ENCODE data around the gene DYNC1LI1.

DYNC1LI1 gene

DNA sequence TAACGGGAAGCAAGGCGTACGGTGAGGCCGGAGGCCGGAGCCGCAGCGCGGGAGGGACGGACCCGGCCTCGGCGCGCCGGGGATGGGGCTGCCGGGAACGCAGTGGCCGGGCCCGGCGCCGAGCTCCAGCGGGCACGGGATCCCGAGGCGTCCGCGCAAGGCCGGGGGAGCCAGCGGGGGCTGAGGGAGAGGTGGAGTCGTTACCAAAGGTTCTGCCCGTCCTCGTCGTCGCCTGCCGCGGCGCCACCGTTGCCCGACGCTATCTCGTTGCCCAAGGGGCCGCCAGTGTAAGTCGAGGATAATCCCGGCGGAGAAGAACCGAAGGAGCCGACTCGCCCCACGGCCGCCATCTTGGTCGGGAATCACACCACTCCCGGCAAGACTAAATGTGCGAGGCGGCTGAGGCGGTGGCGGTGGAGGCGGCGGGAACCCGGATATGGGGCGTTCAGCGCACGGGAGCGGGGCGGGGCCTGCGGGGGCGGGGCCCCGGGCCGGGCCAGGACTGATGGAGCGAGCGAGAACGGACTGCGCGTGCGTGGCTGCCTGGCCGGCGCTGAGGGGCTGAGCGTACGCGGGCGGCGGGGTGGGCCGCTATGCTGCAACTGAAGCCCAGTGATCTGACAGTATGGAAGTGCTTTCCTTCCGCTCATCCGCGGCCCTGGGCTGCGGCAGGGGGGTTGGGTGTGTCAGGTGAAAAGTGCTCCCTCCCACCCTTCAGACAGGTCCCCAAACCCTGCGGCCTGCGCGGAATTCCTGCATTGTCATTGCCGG, at the start of gene DYNC1LI1:
Gene DYNC1LI1, minus strand, starts transcription at position 438 of the 771 bp plus-strand sequence. Its CDS starts 88 bp downstream, at position 350.
- DNase-seq (ENCODE audit: low read depth): peak; percentile 89

DNA sequence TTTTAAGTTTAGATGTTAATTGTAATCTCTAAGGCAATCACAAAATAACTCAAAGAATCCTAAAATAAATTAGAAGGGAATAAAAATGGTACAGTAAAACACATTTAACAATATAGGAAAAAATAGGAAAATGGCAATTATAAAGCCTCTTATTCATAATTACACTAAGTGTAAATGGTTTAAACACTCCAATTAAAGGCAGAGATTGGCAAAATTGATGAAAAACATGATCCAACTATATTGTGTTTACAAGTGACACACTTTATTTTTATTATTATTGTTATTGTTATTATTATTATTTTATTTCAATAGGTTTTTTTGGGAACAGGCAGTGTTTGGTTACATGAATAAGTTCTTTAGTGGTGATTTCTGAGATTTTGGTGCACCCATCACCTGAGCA, 48.7 kb upstream of the DYNC1LI1 start:
- no peak for DNase-seq (ENCODE audit: low read depth)

DNA sequence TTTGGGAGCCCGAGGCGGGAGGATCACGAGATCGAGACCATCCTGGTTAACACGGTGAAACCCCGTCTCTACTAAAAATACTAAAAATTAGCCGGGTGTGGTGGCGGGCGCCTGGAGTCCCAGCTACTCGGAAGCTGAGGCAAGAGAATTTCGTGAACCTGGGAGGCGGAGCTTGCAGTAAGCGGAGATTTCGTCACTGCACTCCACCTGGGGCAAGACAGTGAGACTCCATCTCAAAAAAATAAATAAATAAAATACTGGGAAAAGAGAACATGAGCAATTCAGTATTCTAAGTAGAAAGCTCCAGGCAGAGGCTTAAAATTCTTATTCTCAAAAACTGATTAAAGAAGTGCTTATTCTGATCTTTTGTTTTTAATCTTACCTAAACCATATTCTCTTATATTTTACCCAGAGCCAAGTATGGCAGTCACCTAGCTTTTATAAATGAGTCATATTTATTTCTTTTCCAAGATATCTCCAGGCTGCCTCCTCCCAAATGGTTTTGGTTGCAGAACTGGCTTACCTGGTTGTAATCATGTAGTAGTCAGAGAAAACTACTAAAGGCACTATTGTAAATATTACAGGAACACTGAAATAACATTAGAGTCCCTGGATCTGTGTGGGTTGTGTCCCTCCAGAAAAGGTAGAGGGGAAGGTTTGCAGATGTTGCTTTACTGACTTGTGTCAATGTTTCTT, 45.8 kb upstream of the DYNC1LI1 start:
- no peak for DNase-seq (ENCODE audit: low read depth)

DNA sequence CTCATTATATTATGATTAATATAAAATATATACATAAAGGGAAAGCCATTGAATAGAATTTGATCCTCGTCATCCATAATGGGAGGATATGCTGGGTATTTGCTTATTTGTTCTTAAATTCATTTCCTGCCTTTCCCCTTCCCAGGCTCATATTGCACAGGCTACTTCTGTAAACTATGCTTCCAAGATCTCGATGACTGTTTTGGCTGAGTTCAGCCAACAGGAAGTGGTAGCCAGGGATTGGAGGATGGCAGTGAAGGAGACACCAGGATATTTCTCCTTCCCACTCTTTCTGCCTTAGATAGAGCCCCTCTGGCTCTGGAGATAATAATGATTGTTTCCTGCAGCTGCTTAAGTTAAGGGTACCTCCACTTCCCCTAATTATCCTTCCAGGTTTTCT, 44.3 kb upstream of the DYNC1LI1 start:
- DNase-seq (ENCODE audit: low read depth): no peak

DNA sequence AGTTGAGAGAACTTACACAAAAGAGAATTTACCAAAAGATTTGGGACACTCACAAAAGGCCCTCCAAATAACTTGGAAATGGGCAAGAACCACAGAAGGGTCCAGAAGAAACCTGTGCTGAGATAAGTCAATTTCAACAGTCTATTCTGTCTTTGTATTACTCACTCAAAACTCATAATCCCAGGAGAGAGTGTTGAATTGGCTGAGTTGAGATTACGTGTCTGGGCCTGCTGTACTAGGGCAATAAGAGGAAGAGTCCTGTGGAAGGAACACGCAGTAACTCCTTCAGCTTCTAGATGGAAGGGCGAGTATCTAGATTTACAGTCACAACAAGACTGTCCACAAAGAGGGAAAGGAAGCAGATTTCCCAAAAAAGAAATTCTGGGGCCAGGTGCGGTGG, 42.5 kb upstream of the DYNC1LI1 start:
- DNase-seq (ENCODE audit: low read depth): no peak

DNA sequence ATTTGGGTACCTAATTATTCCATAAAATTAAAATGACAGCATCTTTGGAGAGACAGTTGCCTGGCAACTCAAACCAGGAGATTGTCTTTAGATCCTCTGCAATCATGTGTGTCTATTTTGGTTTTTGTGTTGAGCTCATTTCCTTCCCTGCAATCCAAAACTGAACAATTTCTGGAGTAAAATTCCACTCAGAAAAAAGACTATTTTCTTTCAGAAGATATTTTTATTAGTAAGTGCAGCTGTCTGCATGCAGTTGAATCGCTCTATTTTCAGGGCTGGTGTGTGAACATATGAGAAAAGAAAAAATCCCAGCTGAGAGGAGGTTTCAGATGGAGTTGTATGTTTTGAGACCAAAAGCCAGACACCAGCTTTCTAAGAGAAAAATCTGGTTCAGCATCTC, 41.9 kb upstream of the DYNC1LI1 start:
- no peak for DNase-seq (ENCODE audit: low read depth)

DNA sequence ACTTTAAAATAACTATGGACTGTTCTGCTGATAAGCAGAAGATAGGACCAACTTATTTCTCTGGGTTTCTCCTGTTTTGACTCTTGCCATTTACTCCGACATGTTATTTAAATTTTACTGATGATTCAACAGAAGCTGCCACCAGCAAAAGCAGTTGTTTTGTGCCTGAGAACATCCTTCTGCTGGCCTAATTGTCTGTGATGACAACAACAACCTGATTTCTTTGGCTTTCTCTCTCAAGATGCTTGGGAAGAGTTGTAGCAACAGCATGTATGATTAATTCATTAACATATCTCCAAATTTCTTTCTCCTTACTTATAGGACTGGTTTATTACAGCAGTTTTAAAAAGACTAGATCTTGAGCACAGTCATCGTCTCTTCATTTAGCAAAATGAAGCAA, 36.9 kb upstream of the DYNC1LI1 start:
- no peak for DNase-seq (ENCODE audit: low read depth)

DNA sequence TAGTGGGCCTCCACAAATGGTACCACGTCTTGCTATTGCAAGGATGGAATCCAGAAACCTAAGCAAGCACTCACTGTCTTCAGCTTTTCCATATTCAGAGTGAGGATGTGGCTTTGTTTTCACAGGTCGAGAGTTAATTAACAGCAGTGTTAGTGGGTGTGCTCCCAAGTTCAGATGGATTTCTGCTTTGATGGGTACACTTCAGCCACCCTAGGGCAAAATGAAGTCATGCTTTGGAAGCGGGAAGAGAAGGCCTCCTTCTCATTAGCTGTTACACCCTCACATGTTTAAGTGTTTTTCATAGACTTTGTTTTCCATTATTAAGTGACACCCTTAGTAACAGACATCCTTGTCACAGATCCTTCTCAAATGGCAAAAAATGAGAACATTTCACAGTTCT, 36.3 kb upstream of the DYNC1LI1 start:
- no peak for DNase-seq (ENCODE audit: low read depth)

DNA sequence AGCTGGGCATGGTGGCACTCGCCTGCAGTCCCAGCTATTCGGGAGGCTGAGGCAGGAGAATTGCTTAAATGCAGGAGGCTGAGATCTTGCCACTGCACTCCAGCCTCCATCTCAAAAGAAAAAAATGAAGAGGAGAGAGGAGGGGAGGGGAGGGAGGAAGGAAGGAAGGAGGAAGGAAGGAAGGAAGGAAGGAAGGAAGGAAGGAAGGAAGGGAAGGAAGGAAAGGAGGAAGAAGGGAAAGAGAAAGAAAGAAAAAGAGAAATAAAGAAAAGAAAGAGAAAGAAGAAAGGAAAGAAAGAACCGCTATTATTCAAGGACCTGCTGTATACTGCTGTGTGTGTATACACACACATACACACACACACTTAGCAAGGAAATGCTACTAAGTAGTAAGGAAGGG, 35.6 kb upstream of the DYNC1LI1 start:
- no peak for DNase-seq (ENCODE audit: low read depth)

DNA sequence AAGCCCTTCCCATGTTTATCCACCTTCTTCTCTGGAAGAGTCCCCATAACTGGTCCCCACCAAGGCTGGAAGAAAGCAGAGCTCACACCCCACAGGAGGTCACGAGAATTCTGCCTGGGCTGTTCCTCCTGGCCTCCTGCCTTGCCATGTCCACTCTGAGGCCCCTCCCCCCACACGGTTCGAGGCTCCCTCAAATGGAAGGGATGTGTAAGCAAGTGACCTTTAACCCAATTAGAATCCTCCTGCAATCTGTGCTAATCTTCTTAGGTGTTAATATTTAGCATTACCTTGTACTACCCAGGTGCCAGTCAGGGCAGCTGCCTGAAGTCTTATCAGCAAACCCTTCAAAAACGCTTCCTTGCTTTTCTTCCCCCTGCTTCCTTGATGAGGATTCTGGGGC, 32.4 kb upstream of the DYNC1LI1 start:
- no peak for DNase-seq (ENCODE audit: low read depth)

DNA sequence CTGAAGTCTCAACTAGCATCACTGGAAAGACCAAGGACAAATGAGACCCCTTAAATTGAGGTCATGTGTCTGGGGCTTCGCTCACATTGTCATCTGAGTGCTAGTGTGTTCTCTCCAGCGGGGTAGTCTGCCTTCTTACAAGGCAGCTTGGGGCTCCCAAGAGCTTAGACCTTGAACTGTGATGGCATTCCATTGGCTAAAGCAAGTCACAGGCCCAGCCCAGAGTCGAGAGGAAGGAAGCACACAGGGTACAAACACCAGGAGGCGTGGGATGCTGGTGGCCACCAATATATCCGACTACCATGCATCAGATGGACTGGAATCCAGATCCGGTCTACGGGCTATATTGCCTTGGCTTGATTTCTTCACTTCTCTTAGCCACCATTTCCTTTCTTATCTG, 31.5 kb upstream of the DYNC1LI1 start:
- no peak for DNase-seq (ENCODE audit: low read depth)

DNA sequence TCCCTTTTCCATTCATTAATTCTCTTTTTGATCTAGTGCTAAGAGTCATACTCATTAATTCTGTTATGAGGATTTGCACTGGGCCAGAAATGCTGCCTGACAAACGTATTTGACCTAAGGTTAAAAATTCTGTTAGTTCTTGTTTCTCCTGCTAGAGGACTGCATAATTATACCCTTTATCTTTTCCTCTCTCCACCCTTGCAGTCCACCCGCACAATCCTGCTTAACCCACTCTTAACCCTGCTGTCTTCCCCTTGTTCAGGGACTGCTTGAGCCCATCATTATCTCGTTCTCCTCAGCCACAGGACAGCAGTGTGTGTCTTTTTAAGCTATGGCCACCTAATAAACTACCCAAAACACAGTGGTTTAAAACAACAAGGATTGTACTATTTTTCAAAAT, 31.1 kb upstream of the DYNC1LI1 start:
- DNase-seq (ENCODE audit: low read depth): no peak

DNA sequence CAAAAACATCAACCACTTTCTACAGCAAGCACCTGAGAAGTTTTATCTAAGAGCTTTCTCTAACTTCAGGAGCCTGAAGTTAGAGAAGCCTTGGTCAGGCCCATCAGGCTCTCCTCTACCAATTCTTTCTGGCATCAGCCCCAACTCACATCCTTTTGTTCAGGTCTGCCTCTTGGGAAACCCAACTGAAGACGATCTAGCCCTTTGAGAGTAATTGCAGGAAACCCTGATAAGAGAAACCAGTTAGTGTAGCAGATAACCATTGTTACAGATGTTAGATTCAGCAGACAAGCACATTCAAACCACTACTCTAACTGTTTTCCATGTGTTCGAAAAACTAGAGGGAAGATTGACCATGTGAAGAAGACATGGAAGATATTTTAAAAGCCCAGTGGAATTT, 27.0 kb upstream of the DYNC1LI1 start:
- DNase-seq (ENCODE audit: low read depth): no peak

DNA sequence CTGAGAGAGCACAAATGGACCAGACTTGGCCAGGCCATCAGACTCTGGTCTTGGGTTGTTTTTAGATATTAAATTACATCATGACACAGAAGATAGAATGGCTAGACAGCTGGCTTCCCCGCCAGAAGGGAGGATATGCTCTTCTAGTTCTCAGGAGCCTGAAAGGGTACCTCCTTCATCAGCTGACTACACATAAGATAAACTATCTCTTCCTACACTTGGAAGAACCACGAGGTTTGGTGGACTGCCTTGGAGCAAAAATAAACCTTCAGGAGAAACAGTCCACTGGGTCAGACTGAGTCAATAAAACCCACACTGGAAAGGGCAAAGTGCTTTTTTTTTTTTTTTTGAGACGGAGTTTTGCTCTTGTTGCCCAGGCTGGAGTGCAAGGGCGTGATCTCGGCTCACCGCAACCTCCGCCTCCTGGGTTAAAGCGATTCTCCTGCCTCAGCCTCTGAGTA, 26.3 kb upstream of the DYNC1LI1 start:
- no peak for DNase-seq (ENCODE audit: low read depth)

DNA sequence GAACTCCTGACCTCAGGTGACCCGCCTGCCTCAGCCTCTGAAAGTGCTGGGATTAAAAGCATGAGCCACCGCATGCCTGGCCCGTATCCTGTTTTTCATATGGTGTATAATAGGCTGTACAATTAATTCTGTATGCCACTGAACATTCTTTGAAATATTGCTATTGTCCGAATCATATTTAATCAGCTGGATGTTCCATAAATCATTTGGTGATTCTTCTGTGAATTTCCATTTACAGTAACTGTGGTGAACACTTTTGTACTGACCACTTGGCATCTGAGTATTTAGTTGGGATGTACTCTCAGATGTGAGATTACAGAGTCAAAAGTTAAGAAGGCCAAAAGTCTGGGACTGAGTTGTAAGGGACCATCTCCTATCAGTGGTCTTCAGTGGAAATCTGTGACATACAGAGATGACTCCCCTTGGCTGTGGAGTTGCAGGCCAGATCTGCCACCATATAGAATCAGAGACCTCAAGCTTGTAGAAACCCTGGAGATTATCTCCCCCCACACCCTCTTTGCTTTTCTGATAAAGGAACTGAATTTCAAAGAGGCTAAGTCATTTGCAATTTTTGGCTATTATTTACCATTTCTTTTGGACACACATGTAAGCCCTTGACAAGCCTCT, 25.7 kb upstream of the DYNC1LI1 start:
- no peak for DNase-seq (ENCODE audit: low read depth)

DNA sequence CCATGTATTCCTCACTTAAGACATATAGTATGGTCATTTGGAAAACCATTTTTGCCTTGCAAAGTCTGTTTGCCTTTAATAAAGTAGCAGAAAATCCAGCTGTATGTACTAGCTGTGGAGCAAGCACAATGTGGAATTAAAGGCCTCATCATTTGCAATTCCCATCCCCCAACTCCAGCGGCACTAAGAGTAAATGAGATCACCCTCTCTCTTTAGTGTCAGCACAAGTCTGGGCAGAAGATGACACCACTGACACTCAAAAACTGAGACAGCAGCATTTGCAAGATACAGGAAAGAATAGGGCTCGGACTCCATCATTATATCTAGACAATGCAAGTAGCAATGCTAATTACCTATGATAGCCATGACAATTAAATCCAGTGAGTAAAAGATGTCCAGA, 24.7 kb upstream of the DYNC1LI1 start:
- no peak for DNase-seq (ENCODE audit: low read depth)

DNA sequence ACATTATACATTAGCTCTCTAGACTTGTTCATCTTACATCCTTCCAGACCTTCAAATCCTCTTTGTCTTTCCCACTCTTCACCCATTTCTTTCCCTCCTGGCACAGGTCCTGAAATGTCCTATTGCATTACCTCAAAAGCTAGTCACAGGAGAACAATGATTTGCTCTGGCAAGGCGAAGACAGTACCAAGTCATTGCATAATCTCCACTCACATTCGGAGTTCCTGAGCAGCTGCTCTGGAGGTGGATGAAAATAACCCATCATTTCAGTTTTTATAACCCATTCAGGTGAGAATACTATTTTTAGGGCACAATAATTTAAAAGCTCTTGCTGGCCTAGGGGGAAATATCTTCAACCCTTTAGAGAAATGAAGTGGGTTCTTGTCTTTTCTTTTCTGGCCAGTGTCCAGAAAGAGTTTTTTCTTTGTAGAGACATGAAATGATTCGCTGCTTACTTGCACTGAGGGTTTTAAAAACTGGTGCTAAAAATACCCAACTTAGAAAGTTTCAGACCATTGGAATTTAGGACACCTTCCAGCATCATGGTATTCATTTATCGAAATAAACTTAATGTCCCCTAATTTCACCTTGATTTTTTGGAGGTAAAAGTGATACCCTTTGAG, 23.4 kb upstream of the DYNC1LI1 start:
- DNase-seq (ENCODE audit: low read depth): no peak

DNA sequence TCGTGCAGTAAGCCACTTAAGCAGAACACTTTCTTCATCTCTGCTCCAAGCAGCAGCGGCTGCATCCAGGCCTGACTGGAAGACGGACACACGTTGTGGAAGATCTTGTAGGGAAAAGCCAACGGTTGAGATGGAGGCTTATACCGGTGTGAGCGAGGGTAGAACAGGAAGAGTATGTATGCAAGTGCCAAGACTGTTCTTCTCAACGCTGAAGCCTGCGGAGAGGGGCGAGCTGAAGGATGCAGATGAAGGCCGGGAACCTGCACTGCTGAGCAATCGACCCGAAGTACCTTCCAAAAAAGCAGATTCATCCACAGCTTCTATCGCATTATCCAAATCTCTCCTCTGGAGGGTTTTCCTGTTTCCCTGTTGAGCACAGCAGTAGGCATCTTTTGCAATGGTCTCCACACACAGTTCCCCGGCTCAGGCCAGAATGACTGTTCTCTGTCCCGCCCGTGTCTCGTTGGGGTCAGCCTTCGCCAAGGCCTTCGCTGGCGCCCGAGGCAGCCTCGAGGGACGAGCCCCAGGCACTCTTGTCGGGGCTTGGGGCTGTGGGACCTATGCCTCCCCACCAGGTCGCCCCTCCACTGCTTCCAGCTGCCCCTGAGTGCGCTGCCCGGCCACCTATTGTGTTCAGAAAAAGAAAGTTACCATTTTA, 22.2 kb upstream of the DYNC1LI1 start:
- DNase-seq (ENCODE audit: low read depth): no peak

DNA sequence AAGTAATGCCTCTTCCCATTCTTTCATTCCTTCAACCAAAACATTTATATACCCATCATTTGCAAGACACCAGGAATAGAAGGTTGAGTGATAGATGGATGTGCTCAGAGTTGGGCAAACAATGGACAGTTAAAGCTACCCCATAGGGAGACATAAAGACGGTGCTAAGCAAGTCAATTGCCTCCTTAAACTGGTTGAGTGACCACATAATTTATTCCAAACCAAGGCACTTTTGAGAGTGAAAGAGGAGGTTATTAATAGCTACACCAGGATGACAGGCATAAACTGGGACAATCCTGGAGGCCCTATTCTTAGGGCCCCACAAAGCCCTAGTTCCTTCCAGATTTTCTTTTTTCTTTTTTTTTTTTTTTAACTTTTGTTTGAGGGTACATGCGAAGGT, 21.4 kb upstream of the DYNC1LI1 start:
- DNase-seq (ENCODE audit: low read depth): no peak

DNA sequence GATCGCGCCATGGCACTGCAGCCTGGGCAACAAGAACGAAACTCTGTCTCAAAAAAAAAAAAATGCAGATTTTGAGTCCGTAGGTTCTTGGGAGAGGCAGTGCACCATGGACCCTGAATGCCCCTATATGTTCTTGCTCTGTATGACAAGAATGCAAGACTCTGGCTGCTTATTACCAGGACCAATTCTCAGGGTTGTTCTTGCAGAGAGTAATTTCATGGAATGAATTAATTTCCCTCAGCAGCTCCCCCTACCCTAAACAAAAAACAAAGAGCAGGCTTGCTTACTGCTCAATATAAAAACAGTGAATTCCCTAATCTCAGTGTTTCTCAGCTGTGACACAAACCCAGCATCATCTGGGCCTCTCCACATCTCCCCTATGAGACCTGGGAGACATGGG, 20.5 kb upstream of the DYNC1LI1 start:
- DNase-seq (ENCODE audit: low read depth): no peak

DNA sequence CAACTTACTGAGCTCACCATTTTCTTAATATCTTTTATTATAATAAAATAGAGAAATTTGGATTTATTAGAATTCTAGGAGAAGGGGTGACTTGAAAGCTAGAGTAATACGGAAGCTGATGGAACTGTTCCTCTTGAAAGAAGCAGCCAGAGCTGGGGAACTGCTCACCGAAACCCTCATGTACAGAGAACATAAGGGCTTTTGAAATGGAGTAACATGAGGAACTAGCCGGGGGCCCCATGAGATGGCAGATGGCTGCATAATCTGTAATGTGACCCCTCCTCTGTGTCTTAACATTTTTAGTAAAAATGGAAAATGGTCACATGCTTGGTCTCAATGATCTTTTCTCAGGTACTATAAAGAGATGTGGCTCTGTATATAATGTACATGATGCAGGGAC, 15.7 kb upstream of the DYNC1LI1 start:
- no peak for DNase-seq (ENCODE audit: low read depth)

DNA sequence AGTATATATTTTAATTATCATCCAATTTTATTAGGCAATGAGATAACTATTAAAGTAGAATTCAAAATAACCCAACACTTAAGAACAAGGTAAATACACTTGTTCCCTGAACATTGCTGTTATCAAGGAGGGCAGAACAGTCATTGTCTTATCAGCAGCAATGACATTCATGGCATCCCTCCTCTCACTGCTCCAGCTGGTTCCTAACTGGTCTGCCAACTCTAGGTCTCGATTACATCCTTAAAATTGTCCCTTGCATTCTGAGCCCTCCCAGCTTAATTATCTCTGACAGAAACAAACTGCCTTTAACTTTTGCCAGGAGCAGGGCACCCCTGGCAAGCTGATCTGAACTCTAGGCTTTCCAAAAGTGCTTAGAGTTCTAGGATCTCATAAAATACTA, 14.0 kb upstream of the DYNC1LI1 start:
- DNase-seq (ENCODE audit: low read depth): no peak

All from T-helper 22 cell (primary cell).